Measurements from ENCODE around the gene COLEC12. TPM values are rescaled to one million over a fixed set of nuclear protein-coding genes. Genes with fewer than 3 reads are reported as not detected.

Gene COLEC12
- total and polyA plus RNA-seq, 7 experiments from 2014 or later, result 0.12 to 0.35 (median 0.19) TPM; not detected in 4

- no peaks in the 10 kb centered on the region for H3K4me1 ChIP-seq (ENCODE audit: control insufficient read depth in 2 of 2, insufficient read depth in 2 of 2, low read length in 2 of 2)
- intact Hi-C loops (cut with micrococcal nuclease), result no loop called here
- ChIA-PET POLR2A (no interaction called here), CTCF (no interaction called here)
- DNase-seq, result no peak
- H3K4me3 ChIP-seq (ENCODE audit: low read length), result no peak overlapping the region
- H3K36me3 ChIP-seq (ENCODE audit: control insufficient read depth in 2 of 3, insufficient read depth in 3 of 3, low read length in 3 of 3), result no peaks in the 10 kb centered on the region
- no peak overlapping the region for H3K27ac ChIP-seq (ENCODE audit: low read depth, low read length)
- ATAC-seq, result no peak
- no peak overlapping the region for H3K27ac Mint-ChIP-seq
- H3K9me3 Mint-ChIP-seq, result no peaks in the 10 kb centered on the region
- H3K27me3 ChIP-seq (ENCODE audit: control insufficient read depth in 2 of 2, insufficient read depth in 2 of 2, low read length in 2 of 2), result no peaks in the 10 kb centered on the region
- H3K36me3 Mint-ChIP-seq, result no peaks in the 10 kb centered on the region
- peaks cover 0 to 4% (median 0%) of the 10 kb centered on the region in 5 donors for H3K27me3 Mint-ChIP-seq
- no peaks in the 10 kb centered on the region for H3K9me3 ChIP-seq (ENCODE audit: control insufficient read depth in 2 of 3, low read length in 3 of 3)
- no peaks in the 10 kb centered on the region for H3K4me1 Mint-ChIP-seq
- H3K4me3 Mint-ChIP-seq, result no peak overlapping the region
Observed at GRCh38 chr18:424071-424661, 76.3 kb downstream of the COLEC12 start.

DNA sequence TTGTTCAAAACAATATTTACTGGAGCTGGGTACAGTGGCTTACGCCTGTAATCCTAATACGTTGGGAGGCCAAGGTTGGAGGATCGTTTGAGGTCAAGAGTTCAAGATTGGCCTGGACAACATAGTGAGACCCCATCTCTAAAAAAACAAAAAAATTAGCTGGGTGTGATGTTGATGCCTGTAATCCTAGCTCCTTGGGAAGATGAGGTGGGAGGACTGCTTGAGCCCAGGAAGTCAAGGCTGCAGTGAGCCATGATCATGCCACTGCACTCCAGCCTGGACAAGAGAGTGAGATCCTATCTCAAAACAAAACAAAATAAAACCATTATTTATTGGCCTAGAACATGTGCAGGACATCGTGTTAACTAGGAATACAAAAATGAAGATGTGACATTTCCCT lies 77.5 kb downstream of the COLEC12 start:
- Histone ChIP-seq H3K36me3 (ENCODE audit: control insufficient read depth in 2 of 3, insufficient read depth in 3 of 3, low read length in 3 of 3) (no peaks in the 10 kb centered on the region), H3K27me3 (ENCODE audit: control insufficient read depth in 2 of 2, insufficient read depth in 2 of 2, low read length in 2 of 2) (no peaks in the 10 kb centered on the region), H3K9me3 (ENCODE audit: control insufficient read depth in 2 of 3, low read length in 3 of 3) (no peaks in the 10 kb centered on the region), H3K4me1 (ENCODE audit: control insufficient read depth in 2 of 2, insufficient read depth in 2 of 2, low read length in 2 of 2) (no peaks in the 10 kb centered on the region), H3K4me3 (ENCODE audit: low read length) (no peak overlapping the region), H3K27ac (ENCODE audit: low read depth, low read length) (no peak overlapping the region)
- POLR2A ChIA-PET, result no interaction called here
- Mint-ChIP-seq H3K36me3 (no peaks in the 10 kb centered on the region), H3K4me3 (no peak overlapping the region), H3K27me3 (peaks cover 0 to 5% (median 0%) of the 10 kb centered on the region in 5 donors), H3K9me3 (no peaks in the 10 kb centered on the region), H3K4me1 (no peaks in the 10 kb centered on the region), H3K27ac (no peak overlapping the region)
- no peak for DNase-seq
- no peak for ATAC-seq
- intact Hi-C loops (cut with micrococcal nuclease), result no loop called here
- CTCF ChIA-PET, result no interaction called here

DNA sequence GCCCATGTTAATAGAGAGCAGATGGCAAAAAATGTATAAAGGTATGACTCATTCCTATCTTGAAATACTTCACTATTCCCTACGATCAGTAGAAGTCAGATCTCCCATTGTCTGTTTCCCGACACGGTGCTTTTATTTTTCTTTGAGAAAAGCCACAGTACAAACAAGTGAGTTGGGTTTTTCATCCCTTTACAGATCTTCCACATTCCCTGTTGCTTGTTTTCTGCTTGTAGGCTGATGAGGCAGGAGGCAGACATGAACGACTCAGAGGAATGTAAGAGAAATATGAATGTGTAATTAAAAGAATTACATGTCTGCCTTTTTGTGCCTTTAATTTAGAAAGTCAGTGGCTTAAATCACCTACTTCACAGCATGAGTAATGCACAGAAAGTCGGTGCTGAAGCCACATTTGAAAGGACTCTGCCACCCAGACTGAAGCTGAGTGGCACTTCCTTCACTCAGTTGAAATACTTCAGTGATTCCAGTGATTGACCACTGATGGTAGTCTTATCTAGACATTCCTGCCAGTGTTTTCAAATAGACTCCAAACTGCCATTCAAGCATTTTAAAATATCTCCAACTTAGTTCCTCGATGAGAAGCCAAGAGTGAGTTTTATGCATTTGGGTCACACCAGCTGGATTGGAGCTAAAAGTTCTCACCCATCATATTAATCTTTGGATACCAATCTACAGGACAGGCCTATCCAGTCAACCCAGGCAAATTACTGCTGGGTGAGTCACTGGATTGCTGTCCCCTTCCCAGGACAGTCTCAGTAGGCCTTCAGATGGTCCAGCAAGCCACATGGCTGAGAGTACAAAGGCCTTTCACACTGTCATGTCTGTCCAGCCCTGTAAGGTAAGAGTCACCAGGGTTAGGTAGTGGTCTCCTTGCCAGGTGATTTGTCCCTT lies 79.0 kb downstream of the COLEC12 start:
- no peaks in the 10 kb centered on the region for H3K9me3 ChIP-seq (ENCODE audit: control insufficient read depth in 2 of 3, low read length in 3 of 3)
- Mint-ChIP-seq H3K36me3 (no peaks in the 10 kb centered on the region), H3K9me3 (no peaks in the 10 kb centered on the region), H3K4me1 (no peaks in the 10 kb centered on the region), H3K27me3 (peaks cover 0 to 5% (median 0%) of the 10 kb centered on the region in 5 donors), H3K27ac (no peak overlapping the region), H3K4me3 (no peak overlapping the region)
- H3K4me3 ChIP-seq (ENCODE audit: low read length), result no peak overlapping the region
- no peak overlapping the region for H3K27ac ChIP-seq (ENCODE audit: low read depth, low read length)
- no peaks in the 10 kb centered on the region for H3K27me3 ChIP-seq (ENCODE audit: control insufficient read depth in 2 of 2, insufficient read depth in 2 of 2, low read length in 2 of 2)
- ATAC-seq (no peak), DNase-seq (no peak)
- H3K4me1 ChIP-seq (ENCODE audit: control insufficient read depth in 2 of 2, insufficient read depth in 2 of 2, low read length in 2 of 2), result no peaks in the 10 kb centered on the region
- intact Hi-C loops (cut with micrococcal nuclease), result no loop called here
- POLR2A ChIA-PET, result no interaction called here
- CTCF ChIA-PET, result no interaction called here
- no peaks in the 10 kb centered on the region for H3K36me3 ChIP-seq (ENCODE audit: control insufficient read depth in 2 of 3, insufficient read depth in 3 of 3, low read length in 3 of 3)

DNA sequence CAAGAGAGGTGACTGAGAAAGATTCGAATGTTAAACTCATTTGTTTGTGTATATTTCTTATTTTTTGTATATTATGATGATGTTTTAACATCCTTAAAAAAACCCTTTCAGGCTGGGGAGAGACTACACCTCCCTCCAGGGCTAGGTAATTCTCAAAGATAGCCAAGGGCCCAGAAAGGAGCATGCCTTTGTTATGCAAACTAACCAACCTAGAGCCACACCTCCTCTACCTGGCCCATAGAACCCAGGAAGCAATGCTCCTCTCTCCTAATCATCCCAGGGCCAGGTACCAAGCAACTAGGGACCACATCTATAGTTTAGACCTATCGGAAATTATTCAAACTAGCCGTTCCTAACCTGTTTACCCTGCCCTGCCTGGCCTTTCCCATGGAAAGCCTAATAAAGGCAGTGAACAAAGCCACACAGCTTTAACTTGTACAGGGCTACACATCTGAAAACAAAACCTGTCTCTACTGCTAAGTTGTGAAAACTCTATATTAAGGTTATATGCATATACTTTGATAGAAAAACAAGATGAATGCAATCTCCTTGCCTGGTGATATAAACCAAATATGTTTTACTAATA lies 79.7 kb downstream of the COLEC12 start:
- no peaks in the 10 kb centered on the region for H3K4me1 ChIP-seq (ENCODE audit: control insufficient read depth in 2 of 2, insufficient read depth in 2 of 2, low read length in 2 of 2)
- H3K36me3 Mint-ChIP-seq, result no peaks in the 10 kb centered on the region
- DNase-seq, result no peak
- POLR2A ChIA-PET, result no interaction called here
- H3K4me1 Mint-ChIP-seq, result no peaks in the 10 kb centered on the region
- no peak overlapping the region for H3K27ac Mint-ChIP-seq
- intact Hi-C loops (cut with micrococcal nuclease), result no loop called here
- CTCF ChIA-PET, result no interaction called here
- H3K9me3 Mint-ChIP-seq, result no peaks in the 10 kb centered on the region
- ATAC-seq, result no peak
- peaks cover 0 to 5% (median 0%) of the 10 kb centered on the region in 5 donors for H3K27me3 Mint-ChIP-seq
- H3K36me3 ChIP-seq (ENCODE audit: control insufficient read depth in 2 of 3, insufficient read depth in 3 of 3, low read length in 3 of 3), result no peaks in the 10 kb centered on the region
- H3K27ac ChIP-seq (ENCODE audit: low read depth, low read length), result no peak overlapping the region
- no peak overlapping the region for H3K4me3 Mint-ChIP-seq
- H3K27me3 ChIP-seq (ENCODE audit: control insufficient read depth in 2 of 2, insufficient read depth in 2 of 2, low read length in 2 of 2), result no peaks in the 10 kb centered on the region
- no peak overlapping the region for H3K4me3 ChIP-seq (ENCODE audit: low read length)
- no peaks in the 10 kb centered on the region for H3K9me3 ChIP-seq (ENCODE audit: control insufficient read depth in 2 of 3, low read length in 3 of 3)

DNA sequence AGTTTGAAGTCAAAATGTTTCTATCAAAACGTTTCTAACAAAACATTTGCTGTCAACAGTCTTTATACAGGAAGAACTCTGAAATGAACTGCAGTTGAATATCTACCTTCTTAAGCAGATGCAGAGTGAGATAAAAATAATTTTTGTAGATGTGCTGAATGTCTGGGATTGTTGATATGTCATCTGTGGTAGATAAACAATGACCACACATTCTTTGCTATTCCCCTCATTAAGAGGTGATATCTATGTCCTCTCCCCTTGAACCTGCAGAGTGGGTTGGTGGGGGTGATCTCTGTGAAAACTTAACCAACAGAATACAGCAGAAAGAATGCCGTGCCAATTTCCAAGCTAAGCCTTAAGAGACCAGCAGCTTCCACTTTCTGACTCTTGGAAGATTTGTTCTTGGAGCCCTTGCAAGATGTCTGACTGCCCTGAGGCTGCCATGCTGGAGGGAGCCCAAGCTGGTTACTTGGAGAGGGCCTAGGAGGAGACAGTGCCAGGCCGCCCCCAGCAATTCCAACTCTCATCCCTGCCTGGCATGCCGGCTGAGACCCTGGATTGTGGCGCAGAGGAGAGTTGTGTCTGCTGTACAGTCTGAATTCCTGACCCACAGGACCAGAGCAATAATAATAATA lies 80.8 kb downstream of the COLEC12 start:
- Mint-ChIP-seq H3K4me1 (no peaks in the 10 kb centered on the region), H3K27me3 (peaks cover 0 to 5% (median 0%) of the 10 kb centered on the region in 5 donors), H3K27ac (no peak overlapping the region), H3K36me3 (no peaks in the 10 kb centered on the region), H3K9me3 (no peaks in the 10 kb centered on the region), H3K4me3 (no peak overlapping the region)
- H3K27me3 ChIP-seq (ENCODE audit: control insufficient read depth in 2 of 2, insufficient read depth in 2 of 2, low read length in 2 of 2), result no peaks in the 10 kb centered on the region
- intact Hi-C loops (cut with micrococcal nuclease), result no loop called here
- ChIA-PET CTCF (no interaction called here), POLR2A (no interaction called here)
- no peaks in the 10 kb centered on the region for H3K4me1 ChIP-seq (ENCODE audit: control insufficient read depth in 2 of 2, insufficient read depth in 2 of 2, low read length in 2 of 2)
- no peaks in the 10 kb centered on the region for H3K9me3 ChIP-seq (ENCODE audit: control insufficient read depth in 2 of 3, low read length in 3 of 3)
- no peak overlapping the region for H3K4me3 ChIP-seq (ENCODE audit: low read length)
- ATAC-seq (no peak), DNase-seq (no peak)
- no peak overlapping the region for H3K27ac ChIP-seq (ENCODE audit: low read depth, low read length)
- no peaks in the 10 kb centered on the region for H3K36me3 ChIP-seq (ENCODE audit: control insufficient read depth in 2 of 3, insufficient read depth in 3 of 3, low read length in 3 of 3)

DNA sequence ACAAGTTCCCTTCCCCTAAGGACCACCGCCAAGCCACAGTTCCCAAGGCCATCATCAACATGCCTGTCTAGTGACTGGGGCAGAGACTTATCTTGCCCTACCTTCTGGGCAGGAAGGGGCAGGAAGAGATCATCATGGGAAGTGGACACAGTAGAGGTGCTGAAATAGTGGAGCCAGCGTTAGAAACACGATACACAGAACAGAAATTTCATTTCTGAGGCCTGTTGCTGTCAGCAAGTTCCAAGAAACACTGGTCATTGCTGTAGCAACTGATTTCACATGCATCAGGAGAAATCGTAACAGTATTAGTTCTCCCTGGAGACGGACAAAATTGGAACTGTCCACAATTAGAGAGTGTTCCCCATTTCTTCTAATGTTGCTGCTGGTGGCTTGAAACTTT lies 83.0 kb downstream of the COLEC12 start:
- POLR2A ChIA-PET, result no interaction called here
- Mint-ChIP-seq H3K4me3 (no peak overlapping the region), H3K4me1 (no peaks in the 10 kb centered on the region), H3K27me3 (peaks cover 0 to 5% (median 0%) of the 10 kb centered on the region in 5 donors), H3K27ac (no peak overlapping the region), H3K9me3 (no peaks in the 10 kb centered on the region), H3K36me3 (no peaks in the 10 kb centered on the region)
- DNase-seq (no peak), ATAC-seq (no peak)
- CTCF ChIA-PET, result no interaction called here
- intact Hi-C loops (cut with micrococcal nuclease), result no loop called here
- Histone ChIP-seq H3K4me1 (ENCODE audit: control insufficient read depth in 2 of 2, insufficient read depth in 2 of 2, low read length in 2 of 2) (no peaks in the 10 kb centered on the region), H3K36me3 (ENCODE audit: control insufficient read depth in 2 of 3, insufficient read depth in 3 of 3, low read length in 3 of 3) (no peaks in the 10 kb centered on the region), H3K27ac (ENCODE audit: low read depth, low read length) (no peak overlapping the region), H3K4me3 (ENCODE audit: low read length) (no peak overlapping the region), H3K9me3 (ENCODE audit: control insufficient read depth in 2 of 3, low read length in 3 of 3) (no peaks in the 10 kb centered on the region), H3K27me3 (ENCODE audit: control insufficient read depth in 2 of 2, insufficient read depth in 2 of 2, low read length in 2 of 2) (no peaks in the 10 kb centered on the region)

Data from naive thymus-derived CD4-positive, alpha-beta T cell (primary cell).